Testis (tissue), 2 donors: ENCODE data around the gene EXD3.

Source experiments
- CTCF ChIP-seq, 3 experiments: fragments of 450-650 bp in 2 of 3; fragments of 200-600 bp in 1 of 3; sonication (generic) in 1 of 3; IDR thresholded peaks; one replicate each; pipeline ENCODE4 v1.5.1; 2016 to 2019; ENCODE audit warnings: antibody characterized with exemption in 3 of 3, mild to moderate bottlenecking in 2 of 3, moderate library complexity in 1 of 3
- POLR2A ChIP-seq: fragments of 450-650 bp; IDR thresholded peaks from one replicate; pipeline ENCODE4 v1.6.1; 2017; ENCODE audit warnings: antibody characterized with exemption, mild to moderate bottlenecking, moderate library complexity

GRCh38 chr9:137319739-137320551 lies 103.0 kb downstream of the EXD3 start:
- no peak for TF ChIP-seq CTCF (IDR thresholded peaks at IDR 0.05)
- TF ChIP-seq POLR2A = no peak
